ENCODE data around the gene EMC7.

Gene EMC7

DNA sequence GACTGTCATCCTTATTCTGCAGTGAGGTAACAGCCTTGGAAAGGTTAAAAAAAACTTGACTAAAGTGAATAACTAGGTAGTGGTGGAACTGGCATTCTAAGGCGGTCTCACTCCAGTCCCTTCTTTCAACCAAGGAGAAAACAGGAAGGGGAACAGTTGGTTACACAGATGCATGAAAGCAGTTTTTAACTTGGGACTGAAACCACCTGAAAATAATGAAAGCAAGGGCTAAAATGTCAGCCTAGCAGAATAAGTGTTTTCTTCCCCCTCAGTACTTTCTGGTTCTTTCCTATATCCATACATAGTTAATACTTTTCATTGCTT is 61.9 kb downstream of the EMC7 start:
- TF ChIP-seq, protein P1, sequence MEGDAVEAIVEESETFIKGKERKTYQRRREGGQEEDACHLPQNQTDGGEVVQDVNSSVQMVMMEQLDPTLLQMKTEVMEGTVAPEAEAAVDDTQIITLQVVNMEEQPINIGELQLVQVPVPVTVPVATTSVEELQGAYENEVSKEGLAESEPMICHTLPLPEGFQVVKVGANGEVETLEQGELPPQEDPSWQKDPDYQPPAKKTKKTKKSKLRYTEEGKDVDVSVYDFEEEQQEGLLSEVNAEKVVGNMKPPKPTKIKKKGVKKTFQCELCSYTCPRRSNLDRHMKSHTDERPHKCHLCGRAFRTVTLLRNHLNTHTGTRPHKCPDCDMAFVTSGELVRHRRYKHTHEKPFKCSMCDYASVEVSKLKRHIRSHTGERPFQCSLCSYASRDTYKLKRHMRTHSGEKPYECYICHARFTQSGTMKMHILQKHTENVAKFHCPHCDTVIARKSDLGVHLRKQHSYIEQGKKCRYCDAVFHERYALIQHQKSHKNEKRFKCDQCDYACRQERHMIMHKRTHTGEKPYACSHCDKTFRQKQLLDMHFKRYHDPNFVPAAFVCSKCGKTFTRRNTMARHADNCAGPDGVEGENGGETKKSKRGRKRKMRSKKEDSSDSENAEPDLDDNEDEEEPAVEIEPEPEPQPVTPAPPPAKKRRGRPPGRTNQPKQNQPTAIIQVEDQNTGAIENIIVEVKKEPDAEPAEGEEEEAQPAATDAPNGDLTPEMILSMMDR (IDR thresholded peaks at IDR 0.05; ENCODE audit: low read depth, low read length), result no peak
- H3K36me3 ChIP-seq, result no peaks in the 10 kb centered on the region

DNA sequence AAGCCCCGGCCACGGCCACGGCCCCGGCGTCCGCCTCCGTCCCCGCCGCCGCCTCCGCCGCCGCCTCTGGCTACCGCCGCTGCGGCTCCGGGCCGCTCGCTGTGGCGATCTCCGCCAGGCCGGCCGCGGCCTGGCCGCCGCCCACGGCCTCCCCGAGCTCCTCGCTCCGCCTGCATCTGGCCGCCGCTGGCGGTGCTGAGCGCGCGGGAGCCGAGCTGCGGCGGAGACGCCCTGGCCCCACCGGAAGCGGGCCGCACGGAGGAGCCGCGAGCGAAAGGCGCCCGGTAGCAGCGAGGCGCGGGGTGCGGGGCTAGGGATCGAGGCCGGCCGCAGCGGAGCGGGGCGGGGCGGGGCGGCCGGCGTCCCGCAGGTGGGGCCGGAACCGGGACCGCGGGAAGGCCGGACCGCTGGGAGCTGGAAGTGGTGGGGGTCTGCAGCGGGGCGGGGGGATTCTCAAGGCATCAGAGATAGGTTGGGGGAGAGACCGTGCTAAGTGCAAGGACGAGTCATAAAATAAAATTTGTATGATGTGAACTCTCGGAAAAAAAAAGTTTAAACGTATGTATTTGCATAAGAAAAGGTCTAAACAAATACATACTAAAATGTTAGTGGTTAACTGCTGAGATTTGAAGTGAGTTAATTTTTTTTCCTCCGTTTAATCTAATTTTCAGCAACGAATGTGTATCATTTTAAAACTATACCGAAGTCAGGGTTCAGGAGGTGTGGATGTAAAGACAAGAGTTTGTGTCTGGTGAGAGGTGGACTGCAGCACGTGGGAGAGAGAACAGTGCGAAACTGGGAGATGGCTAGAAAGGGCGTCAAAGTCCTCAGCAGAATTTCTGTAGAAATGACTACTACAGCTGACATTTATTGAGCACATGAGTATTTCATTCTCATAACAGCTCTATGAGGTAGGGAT is 62.5 kb downstream of the EMC7 start, which contains the start of gene AVEN:
AVEN (minus strand) TSS at position 334 of the 919 bp plus-strand sequence; CDS start at position 176, 158 bp downstream.
- DNase-seq, result peak; percentile 72
- H3K27me3 ChIP-seq, result no peaks in the 10 kb centered on the region

More for the DNA sequence above, 61.9 kb downstream of the EMC7 start:
- no peak for DNase-seq
- Histone ChIP-seq H3K27me3 (no peaks in the 10 kb centered on the region), H3K4me3 (ENCODE audit: low read depth, low read length) (no peak overlapping the region), H3K9me3 (no peaks in the 10 kb centered on the region), H3K4me1 (no peaks in the 10 kb centered on the region)

DNA sequence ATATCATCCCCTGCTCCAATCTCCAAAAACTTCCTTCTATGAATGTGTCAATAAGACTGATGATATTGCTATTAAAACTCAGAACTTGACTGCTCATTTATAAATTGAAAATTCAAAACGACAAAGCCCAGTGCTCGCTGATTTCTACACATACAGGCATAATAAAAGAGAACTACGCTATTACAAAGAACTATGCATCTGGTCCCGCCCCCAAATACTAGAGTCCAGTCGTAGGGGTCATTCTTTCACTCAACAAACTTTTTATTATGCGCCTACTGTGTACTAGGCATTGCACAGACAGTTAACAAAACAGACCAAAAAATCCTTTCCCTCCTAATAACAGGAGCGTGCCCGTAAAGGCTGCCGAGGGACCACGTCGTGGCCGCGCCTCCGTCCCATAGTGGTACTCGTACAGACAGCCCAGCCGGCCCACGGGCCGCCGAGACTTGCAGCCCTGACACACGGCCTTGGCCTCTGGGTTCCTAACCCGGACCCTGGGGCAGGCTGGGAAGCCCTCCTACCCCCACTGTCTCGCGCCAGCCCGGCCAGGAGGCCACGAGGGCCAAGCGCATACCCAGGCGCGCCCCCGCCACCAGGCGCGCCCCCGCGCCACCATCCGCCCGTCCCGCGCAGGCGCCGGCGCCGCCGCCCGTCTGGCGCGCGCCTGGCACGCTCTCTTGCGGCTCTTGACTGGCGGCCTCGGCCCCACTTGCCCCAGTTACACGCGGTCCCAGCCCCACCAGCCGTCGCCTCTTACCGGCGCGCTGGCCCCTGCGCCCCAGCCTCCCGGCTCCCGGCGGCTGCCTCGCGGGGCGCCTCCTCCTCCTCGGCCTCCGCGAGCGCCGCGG is 63.4 kb downstream of the EMC7 start:
- H3K36me3 ChIP-seq, result no peaks in the 10 kb centered on the region
- TF ChIP-seq, protein P1 (IDR thresholded peaks at IDR 0.05; ENCODE audit: low read depth, low read length), result no peak
- no peaks in the 10 kb centered on the region for H3K27me3 ChIP-seq
- peak overlapping the region; percentile 92 for H3K4me3 ChIP-seq (ENCODE audit: low read depth, low read length)
- DNase-seq, result peak; percentile 86
- H3K4me1 ChIP-seq, result no peaks in the 10 kb centered on the region
- no peaks in the 10 kb centered on the region for H3K9me3 ChIP-seq

More for the DNA sequence above, 62.5 kb downstream of the EMC7 start, which contains the start of gene AVEN:
- TF ChIP-seq, protein P1 (IDR thresholded peaks at IDR 0.05; ENCODE audit: low read depth, low read length), result no peak
- Histone ChIP-seq H3K9me3 (no peaks in the 10 kb centered on the region), H3K4me3 (ENCODE audit: low read depth, low read length) (peak within 1 kb of the TSS; percentile 92), H3K4me1 (no peaks in the 10 kb centered on the region), H3K36me3 (no peaks in the 10 kb centered on the region)
